HG02798 (cell line): ENCODE data around the gene PDGFD.

Experiments
- ATAC-seq: cut with Tn5 transposase; IDR thresholded peaks from one replicate; pipeline ENCODE4 v1.9.1; 2021; ENCODE audit warnings: mild to moderate bottlenecking; ENCODE audit not compliant: unreplicated experiment, poor library complexity

Gene PDGFD

DNA sequence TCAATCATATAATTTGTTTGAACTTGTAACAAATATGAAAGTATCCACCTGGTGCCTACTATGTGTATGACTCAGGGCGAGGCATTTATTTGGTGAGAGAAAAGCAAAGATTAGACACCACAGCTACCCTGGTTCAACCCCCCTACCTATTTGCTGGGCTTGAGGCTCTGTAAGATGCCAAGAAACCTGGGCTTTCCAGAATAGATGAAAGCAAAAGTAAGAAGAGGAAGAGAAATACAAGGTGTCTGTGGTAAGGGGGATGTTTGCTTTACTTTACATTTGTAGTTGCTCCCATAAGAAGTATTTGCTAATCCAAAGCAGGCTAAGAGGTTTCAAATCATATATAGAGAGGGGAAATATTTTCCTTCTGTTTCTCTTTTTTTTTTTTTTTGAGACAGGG lies 65.8 kb downstream of the PDGFD start:
- ATAC-seq: peak; percentile 77

DNA sequence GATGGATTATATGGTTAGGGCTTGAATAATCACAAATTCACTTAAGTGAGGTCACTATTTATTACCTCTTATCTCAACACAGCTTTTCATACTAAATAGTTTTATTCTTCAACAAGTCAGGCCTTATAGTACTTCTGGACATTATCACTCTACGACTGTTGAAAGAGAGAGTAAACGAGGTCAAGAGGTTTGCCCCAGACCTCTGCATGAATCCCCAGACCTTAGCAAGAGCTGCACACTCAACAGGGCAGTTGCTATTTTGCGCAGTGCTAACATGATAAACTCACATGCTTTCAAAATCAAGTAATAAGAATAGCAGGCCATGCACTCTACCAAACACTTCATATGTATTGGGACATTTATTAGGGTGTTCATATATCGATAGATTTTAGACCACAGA lies 67.0 kb downstream of the PDGFD start:
- no peak for ATAC-seq

DNA sequence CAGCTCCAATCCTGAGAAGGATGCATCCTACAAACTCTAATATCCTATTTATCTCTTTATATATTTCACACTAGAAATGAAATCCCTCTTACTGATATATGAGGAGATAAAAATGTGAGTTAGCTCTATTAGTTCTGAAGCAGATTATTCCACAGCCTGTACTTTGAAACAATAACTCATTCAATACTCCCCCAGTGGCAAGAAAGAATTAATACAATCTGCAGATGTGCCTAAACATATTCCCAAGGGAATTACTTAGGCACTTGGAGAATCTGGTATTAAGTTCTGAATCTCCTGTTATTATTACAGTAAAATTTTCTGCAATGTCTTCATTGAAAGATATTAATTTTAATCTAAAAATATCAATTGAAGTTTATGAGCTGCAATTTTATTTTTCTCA lies 68.2 kb downstream of the PDGFD start:
- ATAC-seq: no peak

DNA sequence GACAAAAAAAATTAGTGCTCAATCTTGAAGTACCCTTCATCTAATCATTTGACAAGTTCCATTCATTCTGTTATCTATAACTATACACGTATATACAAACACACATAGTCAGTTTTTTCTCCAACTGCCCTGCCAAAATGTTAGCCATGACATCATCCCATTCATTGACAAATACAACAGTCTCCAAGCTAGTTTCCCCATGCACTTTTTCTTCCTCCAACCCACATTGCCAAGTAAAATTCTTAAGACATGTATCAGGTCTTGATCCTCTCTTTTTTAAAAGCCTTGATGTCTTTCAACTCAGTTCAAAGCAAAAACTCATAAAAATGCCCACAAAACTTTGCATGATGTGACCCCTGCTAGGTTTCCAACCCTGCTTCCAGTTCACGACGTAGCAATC lies 69.4 kb downstream of the PDGFD start:
- no peak for ATAC-seq

GRCh38 chr11:104093426-104094280 lies 70.3 kb downstream of the PDGFD start:
- ATAC-seq: no peak

GRCh38 chr11:104092744-104093143 lies 71.2 kb downstream of the PDGFD start:
- no peak for ATAC-seq

DNA sequence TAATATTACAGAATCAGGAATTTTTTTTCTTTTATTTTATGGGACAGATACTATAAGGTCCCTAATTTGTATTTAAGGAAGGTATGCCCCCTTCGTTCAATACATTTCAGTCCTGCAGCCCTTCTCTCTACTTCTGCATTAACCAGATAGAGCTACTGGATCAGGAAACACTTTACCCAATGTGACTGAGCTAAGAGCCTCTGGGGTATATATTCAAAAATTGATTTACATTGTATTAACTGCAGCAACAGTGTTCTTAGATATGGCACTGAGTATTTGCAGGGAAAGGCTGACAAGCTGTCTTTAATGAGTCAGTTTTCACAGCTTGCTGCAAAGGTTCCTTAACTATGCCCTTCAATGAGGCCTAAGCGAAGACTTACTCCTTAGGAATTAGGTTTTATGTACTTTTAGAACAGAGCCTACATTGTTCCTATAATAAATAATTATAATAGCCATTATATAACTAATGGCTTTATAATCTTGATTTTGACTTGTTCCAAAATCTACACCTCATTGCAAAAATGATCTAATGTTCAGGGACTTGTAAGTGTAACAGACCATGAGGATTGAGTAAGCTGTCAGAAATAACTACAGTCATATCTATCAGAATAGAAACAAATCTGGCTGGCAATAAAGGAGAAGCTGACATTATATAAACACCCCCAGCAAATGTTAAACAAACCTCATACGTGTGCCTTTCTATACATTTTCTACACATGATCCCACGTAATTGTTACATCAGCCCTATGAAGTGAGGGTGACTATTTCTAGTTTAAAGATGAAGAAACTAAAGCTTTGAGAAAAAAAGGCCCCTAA lies 72.5 kb downstream of the PDGFD start:
- no peak for ATAC-seq

GRCh38 chr11:104090767-104091166 lies 73.2 kb downstream of the PDGFD start:
- no peak for ATAC-seq

GRCh38 chr11:104089481-104089880 lies 74.5 kb downstream of the PDGFD start:
- no peak for ATAC-seq

DNA sequence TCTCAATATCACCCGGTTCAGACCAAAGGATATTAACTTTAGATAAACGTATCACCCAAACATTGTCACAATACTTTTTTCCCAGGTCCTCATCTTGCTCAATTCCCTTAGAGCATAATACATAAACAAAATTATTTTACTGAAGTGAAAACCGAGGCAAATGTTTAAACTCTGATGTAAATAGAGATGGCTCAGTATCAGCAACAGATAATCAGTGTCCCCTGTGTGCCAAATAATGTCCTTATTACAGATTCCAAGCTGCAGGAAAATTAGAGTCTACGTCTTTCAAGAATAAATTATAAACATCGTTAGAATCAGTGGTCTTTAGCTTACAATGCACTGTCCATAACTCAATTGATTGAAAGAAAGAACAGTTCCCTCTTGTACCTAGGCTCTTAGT lies 77.3 kb downstream of the PDGFD start:
- no peak for ATAC-seq

DNA sequence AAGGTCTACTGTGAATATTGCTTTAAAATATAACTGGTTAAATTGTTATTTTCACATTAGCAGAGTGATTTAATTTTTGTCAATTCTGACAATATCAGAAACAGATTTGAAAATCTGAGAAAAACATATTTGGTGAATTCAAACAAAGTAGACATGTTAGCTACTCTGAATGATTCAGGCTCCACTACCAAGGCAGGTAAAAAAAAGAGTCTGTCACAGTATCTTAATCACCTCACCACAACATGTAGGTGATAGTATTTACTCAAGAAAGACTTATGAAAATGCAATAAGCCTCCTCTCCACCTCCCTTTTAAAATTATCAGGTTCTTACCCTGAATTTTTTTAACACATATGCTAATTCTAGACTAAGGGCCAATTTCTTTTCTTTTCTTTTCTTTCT lies 85.0 kb downstream of the PDGFD start:
- no peak for ATAC-seq

DNA sequence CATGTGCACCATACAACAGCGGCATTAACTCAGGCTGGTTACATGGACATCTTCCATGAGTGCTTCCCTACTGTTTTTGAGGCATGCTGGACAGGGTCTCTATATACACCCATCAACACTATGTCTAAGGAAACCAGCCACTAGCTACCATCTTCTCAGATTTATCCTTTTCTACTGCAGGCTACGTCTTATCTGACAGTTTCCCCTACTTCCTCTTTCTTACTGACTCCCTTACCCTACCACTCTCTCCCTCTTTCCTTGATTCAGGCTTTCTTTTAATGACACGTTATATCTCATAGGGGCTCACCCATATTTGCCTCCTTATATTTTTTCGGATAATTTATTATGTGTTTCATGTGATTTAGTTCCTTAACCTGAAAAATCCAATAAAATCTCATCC lies 85.7 kb downstream of the PDGFD start:
- no peak for ATAC-seq

DNA sequence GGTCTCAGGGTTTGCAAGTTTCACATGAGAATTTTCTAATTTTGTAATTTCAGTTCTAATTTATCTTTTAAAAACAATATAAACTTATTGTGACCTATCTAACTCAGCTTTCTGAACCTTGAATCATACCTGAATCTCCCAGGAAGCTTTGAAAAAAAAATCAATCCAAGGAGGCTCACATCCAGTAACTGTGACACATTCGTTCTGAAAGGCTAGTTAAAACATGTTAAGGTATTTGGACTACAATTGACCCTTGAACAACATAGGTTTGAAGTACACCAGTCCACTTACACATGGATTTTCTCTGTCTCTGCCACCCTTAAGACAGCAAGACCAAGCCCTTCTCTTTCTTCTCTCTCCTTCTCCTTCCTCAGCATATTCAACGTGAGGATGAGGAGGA lies 87.5 kb downstream of the PDGFD start:
- ATAC-seq: no peak

GRCh38 chr11:104075706-104076105 lies 88.2 kb downstream of the PDGFD start:
- ATAC-seq: no peak

DNA sequence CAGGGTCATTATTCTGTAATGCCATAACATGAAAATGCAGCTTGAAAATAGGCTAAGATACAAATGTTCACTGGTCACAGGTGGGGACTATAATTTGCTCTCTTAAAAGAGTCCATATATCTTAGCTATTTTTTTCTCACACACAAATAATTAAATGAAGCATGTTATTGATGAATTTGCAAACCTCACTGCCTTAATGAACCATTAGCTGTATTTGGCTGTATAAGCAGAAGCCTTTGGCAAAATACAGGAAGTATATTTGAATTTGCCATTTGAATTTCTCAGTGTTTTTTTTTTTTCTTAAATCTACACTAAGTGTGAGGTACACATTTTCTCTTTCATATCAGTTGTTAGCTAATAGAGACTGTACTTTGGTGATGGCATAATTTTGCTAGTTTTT lies 88.9 kb downstream of the PDGFD start:
- ATAC-seq: no peak

DNA sequence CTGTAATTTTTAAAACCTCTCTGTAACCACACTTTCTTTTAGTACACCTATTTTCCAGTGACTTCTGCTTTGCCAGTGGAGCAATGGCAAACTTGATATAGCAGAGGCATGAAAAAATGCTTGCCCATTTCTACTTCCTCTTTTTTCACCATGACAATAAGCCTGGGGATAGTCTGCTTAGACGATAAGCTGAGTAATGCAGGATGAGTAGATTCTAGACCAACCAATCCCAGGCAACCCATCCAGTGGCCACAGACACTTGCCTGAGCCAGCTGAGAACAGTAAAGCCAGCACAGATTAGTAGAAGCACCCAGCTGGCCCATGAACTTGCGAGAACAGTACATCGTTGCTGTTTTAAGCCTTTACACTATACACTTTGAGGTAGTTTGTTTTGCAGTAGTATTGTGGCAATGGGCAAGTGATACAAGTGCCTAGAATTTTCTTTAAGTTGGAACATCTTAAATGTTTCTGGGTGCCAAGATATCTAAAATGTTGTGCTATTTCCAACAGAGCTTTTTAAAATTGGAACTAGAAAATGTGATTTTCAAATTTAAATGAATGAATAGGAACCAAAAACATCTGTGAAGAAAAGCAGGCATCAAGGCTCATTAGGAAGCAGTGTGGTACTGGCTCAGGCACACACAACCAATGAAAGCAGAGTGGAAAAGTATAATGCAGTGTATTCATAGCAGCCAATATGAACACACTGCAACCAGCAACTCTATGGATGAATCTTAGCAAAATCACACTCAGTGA lies 89.8 kb downstream of the PDGFD start:
- peak; percentile 83 for ATAC-seq

DNA sequence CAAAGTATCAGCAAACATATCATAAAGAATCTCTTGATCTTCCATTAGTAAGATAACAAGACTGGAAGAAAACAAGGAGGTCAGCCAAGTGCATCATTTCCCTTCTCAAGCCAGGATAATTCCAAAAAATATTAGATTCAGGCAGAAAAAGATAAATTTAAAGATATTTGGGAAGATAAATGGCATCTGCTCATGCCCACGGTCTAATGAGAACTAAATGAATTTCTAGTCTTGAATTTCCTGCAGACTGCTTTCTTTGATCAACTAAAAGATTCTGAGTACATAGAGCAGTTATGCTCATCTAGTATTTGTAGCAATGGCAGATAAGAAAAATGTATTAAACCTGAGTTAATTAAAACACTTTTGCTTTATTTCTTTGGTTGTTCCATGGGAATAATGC lies 96.4 kb downstream of the PDGFD start:
- no peak for ATAC-seq

DNA sequence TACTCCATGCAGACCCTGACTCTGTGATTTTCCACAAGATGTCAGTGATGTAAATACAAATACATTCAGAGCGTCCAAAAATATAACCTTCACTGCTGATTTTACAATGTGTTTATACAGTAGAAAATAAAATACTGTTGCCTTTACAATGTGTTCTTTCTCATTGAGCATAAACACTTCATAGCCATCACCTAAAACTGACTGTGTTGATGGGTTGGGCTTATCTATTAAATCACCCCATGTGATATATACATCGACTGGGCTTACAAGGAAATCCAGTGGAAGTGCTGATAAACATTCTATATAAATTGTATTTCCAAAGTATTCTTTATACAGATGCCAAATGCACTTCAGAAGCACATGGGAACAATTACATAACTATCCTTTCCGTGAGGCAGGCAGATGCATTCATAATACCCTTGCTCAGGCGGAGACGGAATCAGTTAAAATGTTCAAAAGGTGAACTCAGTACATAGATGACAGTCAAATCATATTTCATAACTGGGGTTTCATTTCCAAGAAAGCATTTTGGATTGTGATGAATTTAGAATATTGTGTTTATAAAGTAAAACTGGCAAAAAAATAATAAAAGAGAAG lies 99.8 kb downstream of the PDGFD start:
- no peak for ATAC-seq

- ATAC-seq: no peak
Observed at GRCh38 chr11:104061853-104062521, 102.0 kb downstream of the PDGFD start.

GRCh38 chr11:104060820-104061219 lies 103.1 kb downstream of the PDGFD start:
- ATAC-seq: peak; percentile 70
